HepG2 (cell line): ENCODE data around the gene CEP68. TPM values are rescaled to one million over a fixed set of nuclear protein-coding genes. Genes with fewer than 3 reads are reported as not detected.

Experiments
- ARNT ChIP-seq: fragments of 450-650 bp; IDR thresholded peaks from 2 replicates; pipeline ENCODE4 v1.6.1; 2017
- ATF5 ChIP-seq: sonication (generic); formaldehyde crosslinking; IDR thresholded peaks from 2 replicates; pipeline ENCODE4 v1.4.0; 2020; ENCODE audit warnings: mild to moderate bottlenecking, low read depth, missing genetic modification reagents
- GATAD2A ChIP-seq: IDR thresholded peaks from 2 replicates; pipeline ENCODE4 v1.6.1; 2016
- IKZF5 ChIP-seq: IDR thresholded peaks from 2 replicates; pipeline ENCODE4 v1.6.1; 2018; ENCODE audit warnings: missing genetic modification reagents, mild to moderate bottlenecking, missing compliant biosample characterization
- KDM5B ChIP-seq: sonication (generic); formaldehyde crosslinking; IDR thresholded peaks from 2 replicates; pipeline ENCODE4 v1.4.0; 2020; ENCODE audit warnings: missing genetic modification reagents, mild to moderate bottlenecking, borderline replicate concordance
- NR2F2 ChIP-seq: IDR thresholded peaks from 2 replicates; pipeline ENCODE4 v1.6.1; 2012; ENCODE audit warnings: low read depth, inconsistent platforms, borderline replicate concordance
- SNAPC4 ChIP-seq: sonication (generic); formaldehyde crosslinking; IDR thresholded peaks from 2 replicates; pipeline ENCODE4 v1.4.0; 2020; ENCODE audit warnings: mild to moderate bottlenecking, missing genetic modification reagents
- TBL1XR1 ChIP-seq: fragments of 150-350 bp; IDR thresholded peaks from 2 replicates; pipeline ENCODE4 v1.6.1; 2014; ENCODE audit warnings: borderline replicate concordance, low read length; ENCODE audit not compliant: partially characterized antibody
- ZBTB37 ChIP-seq: sonication (generic); formaldehyde crosslinking; IDR thresholded peaks from 2 replicates; pipeline ENCODE4 v1.4.0; 2020; ENCODE audit warnings: mild to moderate bottlenecking, missing genetic modification reagents
- ZNF124 ChIP-seq: sonication (generic); formaldehyde crosslinking; IDR thresholded peaks from 2 replicates; pipeline ENCODE4 v1.4.0; 2020; ENCODE audit warnings: missing genetic modification reagents
- ZNF703 ChIP-seq: sonication (generic); formaldehyde crosslinking; IDR thresholded peaks from 2 replicates; pipeline ENCODE4 v1.5.1; 2020; ENCODE audit warnings: missing genetic modification reagents, mild to moderate bottlenecking, moderate library complexity, borderline replicate concordance
- ZNF713 ChIP-seq: sonication (generic); formaldehyde crosslinking; IDR thresholded peaks from 2 replicates; pipeline ENCODE4 v1.4.0; 2020; ENCODE audit warnings: mild to moderate bottlenecking, missing genetic modification reagents
- ZNF841 ChIP-seq: sonication (generic); formaldehyde crosslinking; IDR thresholded peaks from 2 replicates; pipeline ENCODE4 v1.8.1; 2023; ENCODE audit warnings: missing genetic modification reagents, borderline replicate concordance
- polyA plus RNA-seq, 8 experiments: library from polyadenylated mRNA; depleted of rRNA in 3 of 8; stranded (reverse) in 7 of 8; unstranded in 1 of 8; fragments of >200 nt; fragmentation: Illumina TruSeq in 4 of 8; extraction: Trizol in 4 of 8; gene quantifications; 2 replicates each; pipeline versions ENCODE4 v1.2.1 to v1.2.3, GENCODE V29; 2011 to 2016; ENCODE audit warnings: low read depth in 4 of 8, missing spikeins in 1 of 8, mixed read lengths in 1 of 8; ENCODE audit not compliant: insufficient read depth in 1 of 8
- total RNA-seq, 5 experiments: library from RNA; depleted of rRNA; stranded (reverse); fragments of >200 nt; fragmentation: Illumina TruSeq; extraction: Trizol; gene quantifications; 2 replicates each; pipeline ENCODE4 v1.2.3, GENCODE V29; 2016; ENCODE audit warnings: low read depth in 1 of 5
- TF ChIP-seq, protein P1 (sequence below): sonication (generic); formaldehyde crosslinking; conservative IDR thresholded peaks from 2 replicates; pipeline ENCODE4 v1.4.0; 2020; ENCODE audit warnings: mild to moderate bottlenecking, missing genetic modification reagents, moderate library complexity

Gene CEP68
- total and polyA plus RNA-seq, 2 of the 13 experiments (the other 11 are each of a cell fraction or from before 2014, with no cell fraction given): 5.7 to 9.3 TPM

DNA sequence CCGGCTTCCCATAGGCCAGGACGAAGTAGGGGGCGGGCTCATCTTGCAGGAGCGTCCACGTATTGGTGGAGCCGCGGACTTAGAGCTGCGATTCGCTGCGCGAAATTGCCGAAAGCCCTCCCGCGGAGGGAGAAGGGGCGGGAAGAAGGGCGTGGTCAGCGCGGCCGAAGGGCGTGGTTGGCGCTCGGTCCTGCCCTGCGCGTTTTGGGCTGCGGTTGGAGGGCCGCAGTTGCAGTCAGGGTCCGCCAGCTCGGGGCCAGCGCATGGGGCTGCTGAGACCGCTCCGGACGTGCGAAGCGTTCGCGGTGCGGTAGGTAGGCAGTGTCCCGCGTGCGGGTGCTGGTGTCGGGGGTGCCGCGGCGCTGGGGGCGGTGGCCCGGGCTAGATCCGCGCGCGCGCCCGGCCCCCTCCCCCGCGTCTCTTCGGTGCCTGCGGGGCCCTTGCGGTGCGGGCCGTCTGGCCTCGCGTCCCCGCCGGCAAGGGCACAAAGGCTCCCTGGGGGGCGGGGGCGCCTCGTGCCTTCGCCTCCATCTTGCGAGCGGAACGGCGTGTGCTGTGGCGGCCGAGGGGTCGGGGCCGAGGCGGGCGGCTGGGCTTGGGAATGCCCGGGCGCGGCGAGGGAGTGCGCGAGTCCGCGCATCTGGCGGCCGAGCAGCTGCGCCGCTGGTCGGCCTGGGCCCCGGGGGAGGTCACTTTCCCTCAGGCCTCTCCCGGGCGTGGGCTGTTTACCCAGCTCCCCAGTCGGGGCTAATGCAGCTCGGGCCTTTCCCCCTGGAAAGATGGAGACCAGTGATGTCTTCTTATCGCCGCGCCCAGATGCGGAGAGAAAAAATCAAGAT lies at the start of gene CEP68 (continued):
- TF ChIP-seq SNAPC4 (no peak), ZNF841 (CRISPR knock-in tag) (no peak; the same call in 1 of the 2 replicates), NR2F2 (no peak), ZNF713 (CRISPR knock-in tag) (no peak), ARNT (no peak), ZNF124 (CRISPR knock-in tag) (no peak; the same call in 1 of the 2 replicates), ZNF703 (CRISPR knock-in tag) (peak; percentile 71; the same call in 1 of the 2 replicates), KDM5B (CRISPR knock-in tag) (peak; percentile 71; the same call in 1 of the 2 replicates), GATAD2A (CRISPR knock-in tag) (no peak), IKZF5 (CRISPR knock-in tag) (0 out of 2 replicates have a peak, but pooled peaks have one; percentile 68), TBL1XR1 (no peak), ATF5 (CRISPR knock-in tag) (no peak; the same call in 1 of the 2 replicates), ZBTB37 (no peak)
- TF ChIP-seq, protein P1, sequence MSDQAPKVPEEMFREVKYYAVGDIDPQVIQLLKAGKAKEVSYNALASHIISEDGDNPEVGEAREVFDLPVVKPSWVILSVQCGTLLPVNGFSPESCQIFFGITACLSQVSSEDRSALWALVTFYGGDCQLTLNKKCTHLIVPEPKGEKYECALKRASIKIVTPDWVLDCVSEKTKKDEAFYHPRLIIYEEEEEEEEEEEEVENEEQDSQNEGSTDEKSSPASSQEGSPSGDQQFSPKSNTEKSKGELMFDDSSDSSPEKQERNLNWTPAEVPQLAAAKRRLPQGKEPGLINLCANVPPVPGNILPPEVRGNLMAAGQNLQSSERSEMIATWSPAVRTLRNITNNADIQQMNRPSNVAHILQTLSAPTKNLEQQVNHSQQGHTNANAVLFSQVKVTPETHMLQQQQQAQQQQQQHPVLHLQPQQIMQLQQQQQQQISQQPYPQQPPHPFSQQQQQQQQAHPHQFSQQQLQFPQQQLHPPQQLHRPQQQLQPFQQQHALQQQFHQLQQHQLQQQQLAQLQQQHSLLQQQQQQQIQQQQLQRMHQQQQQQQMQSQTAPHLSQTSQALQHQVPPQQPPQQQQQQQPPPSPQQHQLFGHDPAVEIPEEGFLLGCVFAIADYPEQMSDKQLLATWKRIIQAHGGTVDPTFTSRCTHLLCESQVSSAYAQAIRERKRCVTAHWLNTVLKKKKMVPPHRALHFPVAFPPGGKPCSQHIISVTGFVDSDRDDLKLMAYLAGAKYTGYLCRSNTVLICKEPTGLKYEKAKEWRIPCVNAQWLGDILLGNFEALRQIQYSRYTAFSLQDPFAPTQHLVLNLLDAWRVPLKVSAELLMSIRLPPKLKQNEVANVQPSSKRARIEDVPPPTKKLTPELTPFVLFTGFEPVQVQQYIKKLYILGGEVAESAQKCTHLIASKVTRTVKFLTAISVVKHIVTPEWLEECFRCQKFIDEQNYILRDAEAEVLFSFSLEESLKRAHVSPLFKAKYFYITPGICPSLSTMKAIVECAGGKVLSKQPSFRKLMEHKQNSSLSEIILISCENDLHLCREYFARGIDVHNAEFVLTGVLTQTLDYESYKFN (CRISPR knock-in tag): no peak; the same call in none of the 2 replicates
